A549 (cell line): ENCODE data around the gene PPM1H.

Source experiments
- EP300 ChIP-seq, 2 experiments: fragments of >200 bp; sonication (Bioruptor Twin); formaldehyde crosslinking; IDR thresholded peaks; 2 replicates in 1 of 2; 3 replicates in 1 of 2; pipeline ENCODE4 v1.6.1; 2016 to 2017
- NPAS2 ChIP-seq: fragments of 250-450 bp; sonication (Bioruptor Pico); IDR thresholded peaks from 2 replicates; pipeline ENCODE4 v1.8.0; 2022; ENCODE audit warnings: mild to moderate bottlenecking, moderate library complexity, borderline replicate concordance
- POLR2A ChIP-seq: IDR thresholded peaks from 2 replicates; pipeline ENCODE4 v1.6.1; 2012; ENCODE audit warnings: mild to moderate bottlenecking, low read length
- RAD21 ChIP-seq, 2 experiments: fragments of >200 bp in 1 of 2; sonication (Bioruptor Twin) in 1 of 2; formaldehyde crosslinking in 1 of 2; IDR thresholded peaks in 1 of 2; conservative IDR thresholded peaks in 1 of 2; 2 replicates in 1 of 2; 3 replicates in 1 of 2; pipeline ENCODE4 v1.6.1; 2012 to 2018; ENCODE audit warnings: inconsistent platforms in 1 of 2
- RNF2 ChIP-seq: fragments of 200-600 bp; sonication (generic); IDR thresholded peaks from 2 replicates; pipeline ENCODE4 v1.6.1; 2016; ENCODE audit warnings: low read depth, mild to moderate bottlenecking, antibody characterized with exemption, moderate library complexity, borderline replicate concordance
- ZFP36 ChIP-seq: fragments of 450-650 bp; IDR thresholded peaks from 2 replicates; pipeline ENCODE4 v1.6.1; 2014; ENCODE audit warnings: borderline replicate concordance; ENCODE audit not compliant: partially characterized antibody
- TF ChIP-seq, protein P1 (sequence below): fragments of >200 bp; sonication (Bioruptor Twin); formaldehyde crosslinking; IDR thresholded peaks from 3 replicates; pipeline ENCODE4 v1.5.1; 2016
- TF ChIP-seq, protein P2 (sequence below): fragments of 200-600 bp; sonication (generic); IDR thresholded peaks from 2 replicates; pipeline ENCODE4 v1.6.1; 2016; ENCODE audit warnings: antibody characterized with exemption, mild to moderate bottlenecking, moderate library complexity
- TF ChIP-seq, protein P3 (sequence below): IDR thresholded peaks from 2 replicates; pipeline ENCODE4 v1.6.1; 2012
- TF ChIP-seq, protein P4 (sequence below): IDR thresholded peaks from 2 replicates; pipeline ENCODE4 v1.6.1; 2012

DNA sequence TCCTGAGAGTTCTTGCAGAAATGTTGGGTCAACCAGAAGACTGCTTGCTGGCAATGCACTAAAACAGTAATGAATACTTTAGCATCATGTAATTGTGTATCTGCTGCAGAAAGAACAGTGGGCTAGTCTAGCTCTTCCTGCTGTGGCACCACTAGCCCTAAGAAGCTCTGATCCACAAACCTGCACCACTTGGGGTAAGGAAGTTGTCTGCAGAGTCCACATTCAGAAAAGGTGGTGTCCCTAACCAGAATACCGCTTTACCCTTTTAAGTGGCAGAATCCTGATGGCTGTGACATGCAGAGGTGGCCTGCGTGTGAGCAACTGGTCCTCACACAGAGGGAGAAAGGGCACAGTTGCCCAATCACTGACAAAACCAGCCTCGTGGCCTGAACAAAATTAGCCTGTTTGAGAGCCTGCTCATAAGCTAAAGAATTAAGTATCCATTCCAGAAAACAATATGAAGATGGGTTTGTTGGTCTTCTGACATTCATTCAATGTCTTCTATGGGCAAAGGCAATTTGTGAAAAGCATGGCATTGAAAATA, 165.8 kb downstream of the PPM1H start:
- TF ChIP-seq, protein P1, sequence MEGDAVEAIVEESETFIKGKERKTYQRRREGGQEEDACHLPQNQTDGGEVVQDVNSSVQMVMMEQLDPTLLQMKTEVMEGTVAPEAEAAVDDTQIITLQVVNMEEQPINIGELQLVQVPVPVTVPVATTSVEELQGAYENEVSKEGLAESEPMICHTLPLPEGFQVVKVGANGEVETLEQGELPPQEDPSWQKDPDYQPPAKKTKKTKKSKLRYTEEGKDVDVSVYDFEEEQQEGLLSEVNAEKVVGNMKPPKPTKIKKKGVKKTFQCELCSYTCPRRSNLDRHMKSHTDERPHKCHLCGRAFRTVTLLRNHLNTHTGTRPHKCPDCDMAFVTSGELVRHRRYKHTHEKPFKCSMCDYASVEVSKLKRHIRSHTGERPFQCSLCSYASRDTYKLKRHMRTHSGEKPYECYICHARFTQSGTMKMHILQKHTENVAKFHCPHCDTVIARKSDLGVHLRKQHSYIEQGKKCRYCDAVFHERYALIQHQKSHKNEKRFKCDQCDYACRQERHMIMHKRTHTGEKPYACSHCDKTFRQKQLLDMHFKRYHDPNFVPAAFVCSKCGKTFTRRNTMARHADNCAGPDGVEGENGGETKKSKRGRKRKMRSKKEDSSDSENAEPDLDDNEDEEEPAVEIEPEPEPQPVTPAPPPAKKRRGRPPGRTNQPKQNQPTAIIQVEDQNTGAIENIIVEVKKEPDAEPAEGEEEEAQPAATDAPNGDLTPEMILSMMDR, result no peak
- TF ChIP-seq, protein P2, sequence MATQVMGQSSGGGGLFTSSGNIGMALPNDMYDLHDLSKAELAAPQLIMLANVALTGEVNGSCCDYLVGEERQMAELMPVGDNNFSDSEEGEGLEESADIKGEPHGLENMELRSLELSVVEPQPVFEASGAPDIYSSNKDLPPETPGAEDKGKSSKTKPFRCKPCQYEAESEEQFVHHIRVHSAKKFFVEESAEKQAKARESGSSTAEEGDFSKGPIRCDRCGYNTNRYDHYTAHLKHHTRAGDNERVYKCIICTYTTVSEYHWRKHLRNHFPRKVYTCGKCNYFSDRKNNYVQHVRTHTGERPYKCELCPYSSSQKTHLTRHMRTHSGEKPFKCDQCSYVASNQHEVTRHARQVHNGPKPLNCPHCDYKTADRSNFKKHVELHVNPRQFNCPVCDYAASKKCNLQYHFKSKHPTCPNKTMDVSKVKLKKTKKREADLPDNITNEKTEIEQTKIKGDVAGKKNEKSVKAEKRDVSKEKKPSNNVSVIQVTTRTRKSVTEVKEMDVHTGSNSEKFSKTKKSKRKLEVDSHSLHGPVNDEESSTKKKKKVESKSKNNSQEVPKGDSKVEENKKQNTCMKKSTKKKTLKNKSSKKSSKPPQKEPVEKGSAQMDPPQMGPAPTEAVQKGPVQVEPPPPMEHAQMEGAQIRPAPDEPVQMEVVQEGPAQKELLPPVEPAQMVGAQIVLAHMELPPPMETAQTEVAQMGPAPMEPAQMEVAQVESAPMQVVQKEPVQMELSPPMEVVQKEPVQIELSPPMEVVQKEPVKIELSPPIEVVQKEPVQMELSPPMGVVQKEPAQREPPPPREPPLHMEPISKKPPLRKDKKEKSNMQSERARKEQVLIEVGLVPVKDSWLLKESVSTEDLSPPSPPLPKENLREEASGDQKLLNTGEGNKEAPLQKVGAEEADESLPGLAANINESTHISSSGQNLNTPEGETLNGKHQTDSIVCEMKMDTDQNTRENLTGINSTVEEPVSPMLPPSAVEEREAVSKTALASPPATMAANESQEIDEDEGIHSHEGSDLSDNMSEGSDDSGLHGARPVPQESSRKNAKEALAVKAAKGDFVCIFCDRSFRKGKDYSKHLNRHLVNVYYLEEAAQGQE, result no peak
- TF ChIP-seq ZFP36, result no peak
- no peak for TF ChIP-seq RAD21 (conservative IDR thresholded peaks at IDR 0.05 in 1 of 2, IDR thresholded peaks at IDR 0.05 in 1 of 2)
- TF ChIP-seq POLR2A, result no peak
- TF ChIP-seq, protein P3, sequence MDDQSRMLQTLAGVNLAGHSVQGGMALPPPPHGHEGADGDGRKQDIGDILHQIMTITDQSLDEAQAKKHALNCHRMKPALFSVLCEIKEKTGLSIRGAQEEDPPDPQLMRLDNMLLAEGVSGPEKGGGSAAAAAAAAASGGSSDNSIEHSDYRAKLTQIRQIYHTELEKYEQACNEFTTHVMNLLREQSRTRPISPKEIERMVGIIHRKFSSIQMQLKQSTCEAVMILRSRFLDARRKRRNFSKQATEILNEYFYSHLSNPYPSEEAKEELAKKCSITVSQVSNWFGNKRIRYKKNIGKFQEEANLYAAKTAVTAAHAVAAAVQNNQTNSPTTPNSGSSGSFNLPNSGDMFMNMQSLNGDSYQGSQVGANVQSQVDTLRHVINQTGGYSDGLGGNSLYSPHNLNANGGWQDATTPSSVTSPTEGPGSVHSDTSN, result no peak
- no peak for TF ChIP-seq RNF2
- TF ChIP-seq EP300 (IDR thresholded peaks at IDR 0.05), result no peak
- no peak for TF ChIP-seq NPAS2
- TF ChIP-seq, protein P4, sequence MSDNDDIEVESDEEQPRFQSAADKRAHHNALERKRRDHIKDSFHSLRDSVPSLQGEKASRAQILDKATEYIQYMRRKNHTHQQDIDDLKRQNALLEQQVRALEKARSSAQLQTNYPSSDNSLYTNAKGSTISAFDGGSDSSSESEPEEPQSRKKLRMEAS, result no peak
